ENCODE data around the gene SUB1.
"Not testable (repeated sequence)": the region's sequence is repeated elsewhere in the genome, so short reads cannot be mapped to it uniquely, and the experiment has no call there.

The SUB1 gene

GRCh38 chr5:32601623-32602295, 16.4 kb downstream of the SUB1 start:
- no peak for DNase-seq

DNA sequence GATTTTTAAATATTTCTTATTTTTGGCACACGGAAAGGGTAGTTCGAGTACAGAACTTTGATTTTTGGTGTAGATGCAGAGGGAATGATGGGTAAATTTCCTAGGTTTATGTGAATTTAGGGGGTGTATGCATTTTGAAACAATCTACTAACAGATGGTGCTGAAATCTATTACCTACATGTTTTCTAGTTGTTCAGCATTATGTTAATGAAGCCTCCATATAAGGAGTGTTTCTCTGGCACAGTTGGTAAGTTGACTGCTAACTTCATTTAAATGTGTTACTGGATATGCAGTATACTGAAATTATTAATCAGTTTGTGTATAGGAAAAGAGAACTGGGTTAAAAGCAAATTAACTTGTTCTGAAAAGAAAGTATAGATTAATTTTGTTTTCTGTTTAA, 17.5 kb downstream of the SUB1 start:
- no peak for DNase-seq

GRCh38 chr5:32604800-32605765, 19.7 kb downstream of the SUB1 start:
- DNase-seq, result no peak

DNA sequence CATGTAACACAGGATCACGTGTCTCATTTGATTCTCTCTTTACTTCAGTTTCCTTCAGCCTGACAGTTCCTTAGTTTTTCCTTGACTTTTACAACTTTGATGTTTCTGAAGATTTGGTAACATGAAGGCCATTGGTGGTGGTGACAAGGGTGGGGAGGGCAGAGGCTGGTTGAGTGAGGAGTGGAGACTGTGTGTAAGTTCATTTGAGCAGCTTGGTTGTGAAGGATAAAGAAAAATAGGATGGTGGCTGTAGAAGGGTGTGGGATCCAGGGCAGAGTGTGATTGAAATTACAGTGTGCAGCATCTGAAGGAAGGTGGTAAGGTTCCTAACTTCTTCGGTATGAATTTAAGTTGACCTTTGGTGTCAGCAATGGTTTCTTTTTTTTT, 20.4 kb downstream of the SUB1 start:
- DNase-seq, result no peak

DNA sequence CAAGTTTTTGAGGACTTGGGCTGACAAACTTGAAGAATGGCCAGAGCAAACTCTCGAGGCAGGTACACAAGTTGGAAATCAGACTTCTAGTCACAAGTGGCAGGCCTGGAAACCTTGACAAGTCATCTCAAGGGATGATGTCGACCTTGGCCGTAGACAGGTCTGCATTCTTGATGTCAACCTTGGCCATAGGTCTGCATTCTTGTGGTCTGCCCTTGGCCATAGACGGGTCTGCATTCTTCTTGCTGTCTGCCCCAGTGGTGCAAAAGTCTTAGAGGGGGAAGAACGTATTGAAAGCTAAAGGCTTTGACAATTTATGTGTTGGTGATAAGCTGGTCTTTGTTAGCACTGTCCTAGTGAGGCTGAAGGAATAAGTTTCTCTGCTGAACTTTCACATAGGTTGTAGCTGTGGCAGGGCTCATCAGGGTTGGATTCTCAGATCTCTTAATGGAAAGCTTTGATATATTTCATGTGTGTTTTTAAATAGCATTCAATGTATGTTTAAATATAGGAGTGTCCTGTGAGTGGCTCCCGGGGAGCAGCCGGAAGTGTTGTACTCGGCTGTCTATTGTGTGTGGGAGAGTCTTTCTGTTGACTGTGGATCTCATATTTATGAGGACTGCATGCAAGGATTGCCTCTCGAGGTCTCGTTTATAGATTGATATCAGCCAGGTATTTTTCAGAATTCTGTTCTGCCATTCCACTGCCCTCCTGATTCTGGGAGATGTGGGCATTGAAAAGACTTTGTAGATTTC, 27.0 kb downstream of the SUB1 start:
- DNase-seq, result peak; percentile 51

DNA sequence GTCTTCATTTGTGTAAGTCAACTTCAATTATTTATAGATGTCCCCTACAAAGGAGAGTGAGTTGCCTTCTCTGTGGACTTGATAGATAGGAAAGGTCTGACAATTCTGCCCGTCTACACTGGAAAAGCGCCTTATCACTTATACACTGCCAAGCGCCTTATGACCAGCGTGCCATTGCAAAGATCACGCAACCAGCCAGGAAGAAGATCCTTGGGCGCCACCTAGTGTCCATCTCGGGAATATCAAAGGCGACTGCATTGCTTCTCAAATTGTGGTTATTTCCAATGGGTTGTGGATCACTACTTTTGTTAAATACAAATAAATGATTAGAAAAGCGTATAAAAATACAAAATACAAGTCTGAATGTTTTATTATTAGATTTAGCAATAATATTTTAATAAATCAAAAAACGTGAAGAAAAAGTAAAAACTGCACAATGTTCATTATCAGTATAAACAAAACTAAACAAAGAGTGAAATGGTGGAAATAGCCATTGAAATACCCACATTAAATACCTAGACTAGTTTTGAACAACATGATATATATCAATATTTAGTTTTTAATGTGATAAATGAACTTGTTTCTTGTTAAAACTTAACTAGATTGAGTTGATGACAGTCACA, 27.8 kb downstream of the SUB1 start:
- DNase-seq, result peak; percentile 80

DNA sequence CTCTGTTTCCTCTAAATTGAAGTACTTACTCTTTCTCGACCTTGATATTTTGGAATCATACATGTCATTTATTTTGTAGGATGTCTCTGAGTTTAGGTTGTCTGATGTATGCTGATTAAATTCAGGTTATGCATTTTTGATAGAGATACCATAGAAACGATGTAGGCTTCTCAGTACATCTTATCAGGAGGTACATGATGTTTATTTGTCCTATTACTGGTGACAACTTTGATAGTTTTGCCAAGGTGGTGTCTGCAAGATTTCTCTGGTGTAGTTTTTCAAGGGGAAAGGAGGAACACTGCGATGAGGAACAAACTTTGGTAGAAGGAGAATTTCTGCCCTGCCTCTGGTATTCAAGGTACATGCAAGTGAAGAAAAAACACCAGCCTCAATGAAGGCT, 29.9 kb downstream of the SUB1 start:
- no peak for DNase-seq

GRCh38 chr5:32618962-32619361, 33.6 kb downstream of the SUB1 start:
- no peak for DNase-seq

DNA sequence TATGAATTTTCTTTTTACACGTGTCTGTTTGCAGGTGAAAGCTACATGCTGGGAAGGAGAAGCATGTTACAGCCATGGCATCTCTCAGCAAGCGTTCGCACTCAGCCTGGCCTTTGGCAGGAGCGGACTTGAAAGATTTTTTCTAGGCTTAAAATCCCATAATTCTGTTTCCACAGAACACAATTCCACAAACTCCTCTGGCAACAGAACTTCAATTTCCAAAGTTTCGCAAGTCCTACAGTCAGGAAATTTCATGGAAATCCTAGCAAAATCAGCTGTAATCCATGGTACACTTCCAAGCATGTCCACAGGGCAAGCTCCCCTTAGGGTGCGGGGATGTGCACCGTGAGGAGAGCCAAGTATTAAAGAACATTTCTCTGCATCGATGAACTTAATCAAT, 35.9 kb downstream of the SUB1 start:
- no peak for DNase-seq

GRCh38 chr5:32625106-32625505, 39.7 kb downstream of the SUB1 start:
- DNase-seq, result no peak

- no peak for DNase-seq
Observed at GRCh38 chr5:32625547-32625946, 40.2 kb downstream of the SUB1 start.

DNA sequence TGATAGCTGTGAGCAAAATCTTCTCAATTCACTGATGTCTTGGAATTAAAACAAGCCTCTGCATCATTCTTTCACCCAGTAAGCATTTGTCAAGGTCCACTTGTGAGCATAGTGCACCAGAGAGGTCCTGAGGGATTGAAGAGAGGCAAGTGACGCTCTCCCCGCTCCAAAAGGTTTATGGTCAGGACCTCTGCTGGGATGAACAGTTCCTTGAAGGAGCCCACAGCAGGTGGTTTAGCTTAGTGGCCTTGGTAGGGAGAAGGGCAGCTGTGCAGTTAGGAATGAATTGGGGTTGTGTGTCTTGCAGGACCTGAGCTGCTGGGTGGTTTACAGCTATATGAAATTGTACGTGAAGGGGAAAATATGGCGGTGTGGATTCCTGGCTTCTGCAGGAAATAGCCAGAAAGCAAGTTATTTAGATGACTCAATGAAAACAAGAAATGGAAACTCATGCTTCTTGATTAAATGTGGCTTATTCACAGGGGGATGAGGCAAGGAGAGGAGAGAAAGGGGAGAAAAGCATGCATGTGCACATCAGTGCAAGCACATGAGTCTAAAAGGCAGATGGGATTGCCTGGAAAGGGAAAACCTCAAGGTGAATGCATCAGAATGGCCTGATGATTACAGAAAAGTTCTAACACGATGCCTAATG, 42.0 kb downstream of the SUB1 start:
- DNase-seq, result no peak

DNA sequence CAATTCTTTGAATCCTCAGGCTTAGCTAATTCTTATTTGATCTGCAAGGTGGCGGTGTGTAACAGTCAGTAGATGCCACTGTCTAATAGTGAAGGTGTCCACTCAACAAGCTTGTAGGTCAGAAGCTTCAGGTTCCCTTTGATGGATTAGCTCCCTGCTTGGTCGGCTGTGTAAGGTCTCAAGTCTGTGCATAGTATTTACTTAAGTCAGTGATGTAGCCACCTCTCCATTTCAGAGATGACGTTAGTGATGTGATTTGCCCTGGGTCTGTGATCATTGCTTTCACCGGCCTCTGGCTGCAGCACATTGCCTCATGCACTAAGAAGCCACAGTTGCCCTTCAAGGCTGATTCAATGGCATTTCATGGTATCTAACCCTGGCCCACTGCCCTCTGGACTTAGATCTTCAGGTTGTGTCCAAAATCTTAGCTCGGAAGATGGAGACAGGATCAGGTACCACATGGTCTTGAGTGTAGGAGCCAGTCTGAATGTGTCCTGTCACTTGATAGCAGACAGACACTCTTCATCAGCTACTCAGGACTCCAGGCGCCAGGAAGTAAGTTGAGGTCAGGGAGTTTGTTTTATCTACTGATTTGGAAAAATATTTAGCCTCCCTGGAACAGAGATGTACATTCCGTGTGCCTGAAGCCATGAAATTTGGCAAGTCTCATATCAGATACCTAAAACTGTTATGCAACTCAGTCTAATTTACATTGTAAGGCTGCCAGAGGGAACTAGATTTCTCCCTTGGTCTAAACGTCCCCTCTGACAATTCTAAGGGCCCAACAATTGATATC, 42.9 kb downstream of the SUB1 start:
- no peak for DNase-seq

DNA sequence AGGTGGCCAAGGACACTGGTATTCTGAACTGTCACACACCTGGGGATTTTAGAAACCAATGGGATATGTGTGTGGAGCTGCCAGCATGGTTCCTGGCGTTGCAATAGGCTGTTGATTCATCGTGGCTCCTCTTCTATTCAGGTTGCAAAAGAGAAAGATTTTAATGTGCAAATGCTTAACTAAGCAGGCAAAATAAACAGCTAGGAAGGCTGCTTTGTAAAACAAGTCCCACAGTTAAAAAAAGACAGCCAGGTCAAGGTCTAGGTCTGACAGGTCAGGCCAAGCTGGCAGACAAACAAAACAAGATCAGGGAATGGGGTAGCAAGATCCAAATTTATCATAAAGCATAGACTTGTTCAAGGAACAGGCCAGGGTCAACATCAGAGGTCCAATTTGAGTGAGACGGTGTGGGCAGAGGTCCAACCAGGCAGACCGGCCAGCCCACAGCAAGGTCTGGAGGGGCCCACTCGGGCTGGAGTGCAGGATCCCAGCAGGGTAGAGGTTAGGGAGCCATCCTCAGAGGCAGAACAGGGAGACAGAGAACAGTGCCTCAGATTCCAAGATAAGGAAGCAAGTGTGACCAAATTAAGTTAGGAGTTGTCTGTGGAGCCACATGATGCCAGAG, 45.6 kb downstream of the SUB1 start:
- no peak for DNase-seq

DNA sequence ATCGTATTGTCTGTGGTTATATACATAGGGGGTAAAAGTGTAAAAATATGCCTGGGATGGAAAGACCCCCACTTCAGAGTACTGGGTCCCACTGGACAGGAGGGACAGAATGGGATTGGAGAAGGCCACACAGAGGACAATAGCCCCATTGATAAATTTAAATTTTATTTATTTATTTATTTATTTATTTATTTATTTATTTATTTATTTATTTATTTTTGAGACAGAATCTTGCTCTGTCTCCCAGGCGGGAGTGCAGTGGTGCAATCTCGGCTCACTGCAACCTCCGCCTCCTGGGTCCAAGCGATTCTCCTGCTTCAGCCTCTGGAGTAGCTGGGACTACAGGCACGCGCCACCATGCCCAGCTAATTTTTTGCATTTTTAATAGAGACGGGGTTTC, 47.7 kb downstream of the SUB1 start:
- DNase-seq, result not testable (repeated sequence)

DNA sequence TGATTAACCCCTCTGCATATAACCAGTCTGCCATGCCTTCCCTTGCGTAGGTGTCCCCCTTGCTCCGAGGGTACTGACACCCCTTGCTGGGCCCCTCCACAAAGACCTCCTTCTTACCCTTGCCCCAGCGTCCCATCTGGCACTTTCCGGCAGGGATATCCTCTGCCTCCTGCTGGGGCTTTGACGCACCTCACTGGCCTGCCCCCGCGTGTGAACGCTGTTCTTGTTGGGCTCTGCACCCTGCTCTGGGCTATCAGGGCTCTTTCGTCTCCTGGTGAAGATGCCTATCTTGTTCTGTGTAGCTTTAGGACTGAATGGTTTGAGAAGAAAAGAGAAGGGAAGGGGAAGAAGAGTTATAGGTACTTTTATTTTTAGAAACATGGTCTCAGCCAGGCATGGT, 53.0 kb downstream of the SUB1 start:
- no peak for DNase-seq

GRCh38 chr5:32639943-32640342, 54.6 kb downstream of the SUB1 start:
- DNase-seq, result no peak

DNA sequence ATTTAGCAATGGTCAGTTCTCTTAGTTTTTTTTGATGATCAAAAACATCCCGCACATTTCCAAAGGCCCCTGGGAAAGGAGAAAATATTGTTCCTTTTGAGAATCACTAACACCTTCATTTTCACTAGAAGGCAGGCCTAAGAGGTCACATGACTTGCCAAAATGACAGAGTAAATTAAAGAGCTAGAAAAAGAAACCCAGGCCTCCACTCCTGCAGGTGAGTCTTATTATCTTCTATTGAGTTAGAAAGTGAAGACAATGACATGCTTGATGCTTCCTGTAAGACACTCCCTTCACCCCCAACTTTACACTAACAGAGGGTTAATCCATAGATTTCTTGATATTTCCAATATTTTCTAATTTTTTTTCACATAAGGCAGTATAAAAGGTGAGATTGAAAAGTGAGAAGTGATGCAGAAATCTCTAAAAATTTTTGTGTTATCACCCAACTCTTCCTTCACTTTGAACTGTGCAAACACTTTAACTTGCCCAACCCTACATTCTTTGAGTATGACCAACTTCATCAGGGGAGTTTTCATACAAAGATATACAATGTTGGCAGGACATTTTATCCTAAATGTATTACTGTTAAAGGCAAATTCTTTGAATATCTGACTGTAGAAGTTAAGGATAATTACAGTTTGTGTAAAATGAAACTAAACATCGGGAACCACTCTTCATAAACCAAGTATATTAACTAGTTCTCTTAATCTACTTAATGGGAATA, 57.1 kb downstream of the SUB1 start:
- no peak for DNase-seq

DNA sequence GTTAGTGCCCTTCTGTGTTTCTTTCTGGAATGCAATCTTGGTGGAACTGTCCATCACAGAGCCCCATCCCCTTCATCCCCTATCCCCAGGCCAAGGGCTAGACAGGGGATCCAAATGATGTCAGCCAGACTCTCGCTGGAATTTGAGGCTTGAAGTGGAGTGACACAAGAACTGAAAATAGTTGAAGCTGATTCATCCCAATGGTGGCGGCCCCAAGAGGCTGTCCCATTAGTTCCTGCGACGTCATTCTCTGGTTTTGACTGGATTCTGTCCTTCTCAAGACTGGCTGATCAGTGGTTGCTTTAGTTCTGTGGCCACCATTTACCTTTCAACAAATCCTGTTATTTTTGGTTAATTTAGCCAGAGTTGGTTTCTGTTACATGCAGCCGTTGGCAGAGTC, 59.9 kb downstream of the SUB1 start:
- DNase-seq, result no peak

All from NCI-H510A treated with DMSO at 0.1 percent for 48 hours (cell line).